Peyer's patch (tissue), 4 donors: ENCODE data around the gene UBASH3B. TPM values are rescaled to one million over a fixed set of nuclear protein-coding genes. Genes with fewer than 3 reads are reported as not detected.
"Not testable (repeated sequence)": the region's sequence is repeated elsewhere in the genome, so short reads cannot be mapped to it uniquely, and the experiment has no call there.

Experiments used
- DNase-seq, 3 donors: peaks; one replicate each; pipeline ENCODE4 v3.0.0-alpha.2; 2017 to 2019
- H3K27ac ChIP-seq, 4 donors: fragments of 200-600 bp; sonication (generic); one replicate each; pipeline ENCODE4 v1.5.1; 2016 to 2019
- H3K27me3 ChIP-seq, 2 donors: fragments of 200-600 bp; sonication (generic); one replicate each; pipeline ENCODE4 v1.5.1; 2019
- H3K36me3 ChIP-seq, 3 donors: fragments of 200-600 bp; sonication (generic); one replicate each; pipeline ENCODE4 v1.5.1; 2016 to 2019
- H3K4me1 ChIP-seq, 4 donors: fragments of 200-600 bp; sonication (generic); one replicate each; pipeline ENCODE4 v1.5.1; 2016 to 2019
- H3K4me3 ChIP-seq, 4 donors: fragments of 200-600 bp; sonication (generic); 1 replicate in 3 of 4; 2 replicates in 1 of 4; pipeline ENCODE4 v1.5.1; 2016 to 2019; ENCODE audit warnings: mild to moderate bottlenecking in 1 of 4
- H3K9me3 ChIP-seq, 4 donors: fragments of 200-600 bp; sonication (generic); one replicate each; pipeline ENCODE4 v1.5.1; 2016 to 2019; ENCODE audit warnings: mild to moderate bottlenecking in 1 of 4
- CTCF ChIP-seq, 6 experiments: fragments of 450-650 bp in 4 of 6; fragments of 200-600 bp in 2 of 6; sonication (generic) in 1 of 6; IDR thresholded peaks; one replicate each; pipeline ENCODE4 v1.5.1; 2017 to 2019; ENCODE audit warnings: antibody characterized with exemption in 6 of 6, mild to moderate bottlenecking in 3 of 6, moderate library complexity in 1 of 6
- POLR2A ChIP-seq, 2 donors: fragments of 450-650 bp; IDR thresholded peaks; one replicate each; pipeline ENCODE4 v1.5.1; 2017; ENCODE audit warnings: antibody characterized with exemption in 2 of 2, mild to moderate bottlenecking in 2 of 2, moderate library complexity in 2 of 2
- total RNA-seq, 4 donors: library from RNA; depleted of rRNA; stranded (reverse); fragments of >200 nt; gene quantifications; one replicate each; pipeline ENCODE4 v1.1.0, GENCODE V29; 2016

The UBASH3B gene
- total RNA-seq, 4 donors from 2014 or later: 2.3 to 14.9 (median 5.2) TPM

GRCh38 chr11:122821169-122821568, 165.6 kb downstream of the UBASH3B start:
- Histone ChIP-seq H3K27ac (no peak overlapping the region), H3K9me3 (no peaks in the 10 kb centered on the region), H3K4me1 (peaks cover 0 to 5% (median 0%) of the 10 kb centered on the region in 4 donors), H3K27me3 (no peaks in the 10 kb centered on the region), H3K36me3 (no peaks in the 10 kb centered on the region), H3K4me3 (no peak overlapping the region)
- DNase-seq: no peak
- TF ChIP-seq CTCF (IDR thresholded peaks at IDR 0.05): no peak
- no peak for TF ChIP-seq POLR2A (IDR thresholded peaks at IDR 0.05)

- no peak overlapping the region for H3K27ac ChIP-seq
- H3K9me3 ChIP-seq: no peaks in the 10 kb centered on the region
- no peak for DNase-seq
- peaks cover 0 to under 1% (median 0%) of the 10 kb centered on the region in 4 donors for H3K4me1 ChIP-seq
- no peak overlapping the region for H3K4me3 ChIP-seq
- no peak for TF ChIP-seq CTCF (IDR thresholded peaks at IDR 0.05)
- no peaks in the 10 kb centered on the region for H3K36me3 ChIP-seq
- no peaks in the 10 kb centered on the region for H3K27me3 ChIP-seq
These were observed 166.7 kb downstream of the UBASH3B start for GRCh38 chr11:122822241-122822640.

- Histone ChIP-seq H3K4me1 (no peaks in the 10 kb centered on the region), H3K36me3 (no peaks in the 10 kb centered on the region), H3K4me3 (no peak overlapping the region), H3K27me3 (no peaks in the 10 kb centered on the region), H3K9me3 (no peaks in the 10 kb centered on the region), H3K27ac (no peak overlapping the region)
- no peak for DNase-seq
- TF ChIP-seq CTCF (IDR thresholded peaks at IDR 0.05) (no peak), POLR2A (IDR thresholded peaks at IDR 0.05) (no peak)
These were observed 168.0 kb downstream of the UBASH3B start for GRCh38 chr11:122823564-122823963.

GRCh38 chr11:122829371-122829770, 173.8 kb downstream of the UBASH3B start:
- H3K36me3 ChIP-seq, H3K27me3 ChIP-seq, H3K4me3 ChIP-seq, DNase-seq, H3K4me1 ChIP-seq, H3K27ac ChIP-seq, H3K9me3 ChIP-seq: not testable (repeated sequence)

- not testable (repeated sequence) for H3K4me3 ChIP-seq, H3K27me3 ChIP-seq, H3K4me1 ChIP-seq, H3K9me3 ChIP-seq, H3K36me3 ChIP-seq, H3K27ac ChIP-seq, DNase-seq
These were observed 176.8 kb downstream of the UBASH3B start for GRCh38 chr11:122832297-122832696.

GRCh38 chr11:122832721-122833470, 177.4 kb downstream of the UBASH3B start:
- H3K36me3 ChIP-seq: no peaks in the 10 kb centered on the region
- DNase-seq: no peak
- no peaks in the 10 kb centered on the region for H3K27me3 ChIP-seq
- TF ChIP-seq CTCF (IDR thresholded peaks at IDR 0.05) (no peak), POLR2A (IDR thresholded peaks at IDR 0.05) (no peak)
- no peaks in the 10 kb centered on the region for H3K4me1 ChIP-seq
- no peak overlapping the region for H3K27ac ChIP-seq
- no peaks in the 10 kb centered on the region for H3K9me3 ChIP-seq
- H3K4me3 ChIP-seq: no peak overlapping the region
